PC-3 (cell line): ENCODE measurements around the gene PCDHB6.
"Not testable (repeated sequence)": the region's sequence is repeated elsewhere in the genome, so short reads cannot be mapped to it uniquely, and the experiment has no call there.

ENCODE experiments used
- CTCF ChIP-seq: fragments of 300-600 bp; sonication (generic); conservative IDR thresholded peaks from 2 replicates; pipeline ENCODE4 v1.5.1; 2017; ENCODE audit warnings: antibody characterized with exemption, low read depth, mild to moderate bottlenecking, low read length
- EZH2 ChIP-seq: fragments of 300-600 bp; sonication (generic); IDR thresholded peaks from one replicate; pipeline ENCODE4 v1.6.1; 2017; ENCODE audit warnings: antibody characterized with exemption, mild to moderate bottlenecking, low read length; ENCODE audit not compliant: unreplicated experiment
- EZH2phosphoT487 ChIP-seq: fragments of 300-600 bp; sonication (generic); IDR thresholded peaks from 2 replicates; pipeline ENCODE4 v1.6.1; 2018; ENCODE audit warnings: mild to moderate bottlenecking, antibody characterized with exemption, low read length, borderline replicate concordance

GRCh38 chr5:141177577-141178191 lies 27.8 kb downstream of the PCDHB6 start, which contains the start of gene PCDHB8:
- not testable (repeated sequence) for TF ChIP-seq EZH2phosphoT487, CTCF, EZH2
